DLD1 (cell line): ENCODE measurements around the gene FCGR2B.
"Not testable (repeated sequence)": the region's sequence is repeated elsewhere in the genome, so short reads cannot be mapped to it uniquely, and the experiment has no call there.

ENCODE experiments used
- in situ Hi-C: cut with HindIII; loops from 2 replicates; pipeline ENCODE4 v1.10.0; 2017; ENCODE audit warnings: low sequenced_read_pairs

Gene FCGR2B

GRCh38 chr1:161647507-161648360, 15.2 kb upstream of the FCGR2B start:
- in situ Hi-C loops: not testable (repeated sequence)

GRCh38 chr1:161653541-161653940, 9.4 kb upstream of the FCGR2B start:
- in situ Hi-C loops: not testable (repeated sequence)

- in situ Hi-C loops: not testable (repeated sequence)
Observed at GRCh38 chr1:161653971-161654370, 9.0 kb upstream of the FCGR2B start.

- in situ Hi-C loops: not testable (repeated sequence)
Observed at GRCh38 chr1:161658524-161658923, 4.4 kb upstream of the FCGR2B start.

GRCh38 chr1:161661660-161662311, 1.2 kb upstream of the FCGR2B start:
- in situ Hi-C loops: not testable (repeated sequence)

GRCh38 chr1:161663569-161663968, 626 bp downstream of the FCGR2B start:
- in situ Hi-C loops: not testable (repeated sequence)

- in situ Hi-C loops: not testable (repeated sequence)
Observed at GRCh38 chr1:161664689-161665088, 1.7 kb downstream of the FCGR2B start.

GRCh38 chr1:161671045-161672020, 8.4 kb downstream of the FCGR2B start:
- in situ Hi-C loops: not testable (repeated sequence)

GRCh38 chr1:161673437-161673836, 10.5 kb downstream of the FCGR2B start:
- in situ Hi-C loops: not testable (repeated sequence)

GRCh38 chr1:161674447-161674846, 11.5 kb downstream of the FCGR2B start:
- in situ Hi-C loops: not testable (repeated sequence)

GRCh38 chr1:161674908-161675307, 12.0 kb downstream of the FCGR2B start:
- in situ Hi-C loops: not testable (repeated sequence)

- in situ Hi-C loops: no loop called here
Observed at GRCh38 chr1:161676441-161676840, 13.5 kb downstream of the FCGR2B start.

GRCh38 chr1:161676958-161677689, 14.2 kb downstream of the FCGR2B start:
- in situ Hi-C loops: no loop called here

- in situ Hi-C loops: no loop called here
Observed at GRCh38 chr1:161678500-161678899, 15.6 kb downstream of the FCGR2B start.

- in situ Hi-C loops: no loop called here
Observed at GRCh38 chr1:161681879-161682278, 18.9 kb downstream of the FCGR2B start.

- in situ Hi-C loops: no loop called here
Observed at GRCh38 chr1:161688946-161689345, 26.0 kb downstream of the FCGR2B start.

GRCh38 chr1:161691846-161692245, 28.9 kb downstream of the FCGR2B start:
- in situ Hi-C loops: no loop called here

- in situ Hi-C loops: not testable (repeated sequence)
Observed at GRCh38 chr1:161693020-161693712, 30.2 kb downstream of the FCGR2B start.

GRCh38 chr1:161698302-161698701, 35.4 kb downstream of the FCGR2B start:
- in situ Hi-C loops: not testable (repeated sequence)

GRCh38 chr1:161702250-161702649, 39.3 kb downstream of the FCGR2B start:
- in situ Hi-C loops: no loop called here
